Globus pallidus (tissue), 1 donor: ENCODE measurements around the gene BACE2.

ENCODE experiments used
- DNase-seq: peaks from one replicate; pipeline ENCODE4 v3.0.0-alpha.2; 2015; ENCODE audit warnings: low spot score

BACE2 gene

DNA sequence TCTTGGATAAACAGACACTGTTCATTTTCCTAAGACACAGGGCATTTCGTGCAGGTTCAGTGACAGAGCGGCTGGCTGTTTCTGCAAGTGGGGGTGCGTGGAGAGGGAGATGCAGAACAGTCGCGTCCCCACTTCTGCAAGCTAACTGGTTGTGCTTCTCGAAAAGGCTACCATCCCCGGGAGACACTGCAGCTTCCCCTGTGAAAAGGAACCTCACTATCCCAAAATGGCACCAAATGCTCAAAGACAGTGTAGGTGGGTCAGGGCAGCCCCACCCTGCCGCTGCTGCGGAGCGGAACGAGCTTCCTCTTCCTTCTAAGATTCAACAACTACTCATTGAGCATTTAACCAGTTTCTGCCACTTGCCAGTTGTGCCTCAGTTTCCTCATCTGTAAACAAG is 19.2 kb upstream of the BACE2 start:
- DNase-seq, result no peak

DNA sequence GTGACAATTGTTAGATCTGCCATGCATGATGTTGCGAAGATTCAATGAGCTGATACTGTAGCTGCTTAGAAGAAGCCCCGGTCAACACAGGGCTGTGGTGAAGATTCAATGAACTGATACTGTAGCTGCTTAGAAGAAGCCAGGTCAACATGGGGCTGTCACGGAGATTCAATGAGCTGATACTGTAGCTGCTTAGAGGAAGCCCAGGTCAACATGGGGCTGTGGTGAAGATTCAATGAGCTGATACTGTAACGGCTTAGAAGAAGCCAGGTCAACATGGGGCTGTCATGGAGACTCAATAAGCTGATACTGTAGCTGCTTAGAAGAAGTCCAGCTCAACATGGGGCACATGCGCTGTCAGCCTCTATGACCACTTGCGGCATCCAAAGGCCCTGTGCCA is 18.8 kb upstream of the BACE2 start:
- no peak for DNase-seq

DNA sequence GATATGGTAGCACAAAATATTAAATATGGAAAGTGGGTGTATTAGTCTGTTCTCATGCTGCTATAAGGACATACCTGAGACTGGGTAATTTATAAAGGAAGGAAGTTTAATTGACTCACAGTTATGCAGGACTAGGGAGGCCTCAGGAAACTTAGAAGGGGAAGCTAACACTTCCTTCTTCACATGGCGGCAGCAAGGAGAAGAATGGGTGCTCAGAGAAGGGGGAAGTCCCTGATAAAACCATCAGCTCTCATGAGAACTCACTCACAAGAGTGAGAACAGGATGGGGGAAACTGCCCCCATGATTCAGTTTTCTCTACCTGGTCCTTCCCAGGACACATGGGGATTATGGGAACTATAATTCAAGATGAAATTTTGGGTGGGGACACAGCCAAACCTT is 15.8 kb upstream of the BACE2 start:
- DNase-seq, result no peak

DNA sequence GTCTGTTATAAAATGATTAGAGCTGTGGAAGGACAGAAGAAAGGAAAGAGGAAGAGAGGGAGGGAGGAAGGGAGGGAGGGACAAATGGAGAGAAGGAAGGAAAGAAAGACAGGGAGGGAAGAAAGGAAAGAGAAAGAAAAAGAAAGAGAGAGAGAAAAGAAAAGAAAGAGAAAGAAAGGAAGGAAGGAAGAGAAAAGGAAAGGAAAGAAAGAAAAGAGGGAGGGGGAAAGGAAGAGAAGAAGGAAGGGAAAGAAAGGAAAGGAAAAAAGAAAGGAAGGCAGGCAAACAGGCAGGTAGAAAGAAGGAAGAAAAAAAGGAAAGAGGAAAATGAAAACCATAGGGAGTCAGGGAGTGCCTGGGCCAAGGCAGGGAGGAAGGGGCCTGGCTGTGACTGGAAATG is 14.5 kb upstream of the BACE2 start:
- no peak for DNase-seq

DNA sequence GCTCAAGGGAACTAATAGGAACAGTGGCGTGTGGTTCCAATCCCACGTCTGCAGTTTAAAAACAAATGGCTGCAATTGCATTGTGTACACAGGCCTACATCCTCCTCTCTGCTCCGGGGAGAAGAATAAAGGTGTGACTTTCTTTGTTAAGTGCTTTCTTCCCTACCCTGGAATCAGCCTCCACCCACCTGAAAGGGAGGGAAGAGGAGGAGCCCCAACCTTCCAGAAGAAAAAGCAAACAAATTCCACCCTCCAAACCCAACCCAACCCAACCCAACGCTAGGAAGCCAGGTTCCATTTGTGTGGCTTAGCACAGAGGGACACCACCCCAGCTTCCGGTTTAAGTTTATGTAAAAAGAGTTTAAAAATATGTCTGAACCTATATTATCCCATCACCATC is 11.8 kb upstream of the BACE2 start:
- no peak for DNase-seq

DNA sequence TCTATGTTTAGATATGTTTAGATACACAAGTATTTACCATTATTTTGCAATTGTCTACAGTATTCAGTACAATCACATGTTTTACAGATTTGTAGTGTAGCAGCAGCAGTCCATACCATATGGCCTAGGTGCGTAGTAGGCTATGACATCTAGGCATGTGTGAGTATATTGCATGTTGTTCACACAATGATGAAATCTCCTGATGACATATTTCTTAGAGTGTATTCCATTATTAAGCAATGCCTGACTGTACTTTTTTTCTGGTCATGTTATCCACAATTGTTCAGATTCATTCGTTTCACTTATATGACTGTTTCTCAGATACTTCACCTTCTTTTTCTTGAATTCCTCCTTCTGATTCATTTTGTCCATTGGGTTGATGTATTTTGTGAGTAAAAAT is 9.9 kb upstream of the BACE2 start:
- DNase-seq, result no peak

DNA sequence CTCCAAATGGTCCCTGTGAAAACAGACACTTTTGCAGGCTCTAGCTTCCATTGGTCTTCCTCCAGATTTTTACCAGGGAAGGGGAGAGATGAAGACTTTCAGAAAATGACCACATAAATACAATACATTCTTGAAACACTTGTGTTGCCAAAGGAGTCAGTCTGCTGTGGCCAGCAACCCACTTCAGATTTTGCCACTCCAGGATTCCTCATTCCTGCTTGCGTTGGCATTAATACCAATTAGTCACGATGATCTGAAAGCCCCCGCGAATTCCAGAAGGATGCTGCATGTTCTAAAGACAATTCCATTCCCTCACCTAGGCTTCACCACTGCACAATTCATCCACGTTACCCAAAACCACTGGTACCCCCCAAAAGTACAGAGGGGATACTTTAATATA is 7.9 kb upstream of the BACE2 start:
- no peak for DNase-seq

DNA sequence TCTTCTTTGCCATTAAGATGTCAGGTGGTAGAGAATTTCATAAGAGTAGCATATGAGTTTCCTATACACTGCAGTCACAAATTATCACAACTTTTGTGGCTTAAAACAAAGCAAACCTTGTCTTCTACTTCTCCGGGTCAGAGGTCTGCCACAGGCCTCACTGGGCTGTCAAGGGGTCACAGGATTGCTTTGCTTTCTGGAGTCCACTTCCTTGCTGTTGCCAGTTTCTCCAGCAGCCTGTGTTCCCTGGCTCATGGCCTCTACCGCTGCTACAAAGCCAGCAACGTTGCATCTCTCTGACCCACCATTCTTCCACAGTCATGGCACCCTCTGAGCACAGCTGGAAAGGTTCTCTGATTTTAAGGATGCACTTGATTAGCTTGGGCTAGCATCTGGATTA is 6.5 kb upstream of the BACE2 start:
- DNase-seq, result no peak

DNA sequence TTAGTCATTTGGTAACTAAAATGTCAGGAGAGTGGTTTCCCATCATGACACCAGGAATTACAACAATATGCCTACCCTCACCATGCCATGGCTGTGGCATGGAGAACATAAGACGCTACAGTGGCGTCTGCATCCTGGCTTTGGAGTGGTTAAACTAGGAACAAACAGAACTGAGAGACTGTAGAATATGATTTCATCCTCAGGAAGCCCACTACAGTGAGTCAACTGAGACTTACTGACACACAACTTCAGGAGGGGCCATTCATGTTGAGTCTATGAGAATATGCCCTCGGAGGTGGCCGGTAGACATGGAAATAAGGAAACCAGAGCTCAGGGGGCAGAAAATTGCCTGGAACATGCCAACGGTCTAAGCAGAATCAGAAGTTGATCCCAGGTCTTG is 5.9 kb upstream of the BACE2 start:
- DNase-seq, result no peak

DNA sequence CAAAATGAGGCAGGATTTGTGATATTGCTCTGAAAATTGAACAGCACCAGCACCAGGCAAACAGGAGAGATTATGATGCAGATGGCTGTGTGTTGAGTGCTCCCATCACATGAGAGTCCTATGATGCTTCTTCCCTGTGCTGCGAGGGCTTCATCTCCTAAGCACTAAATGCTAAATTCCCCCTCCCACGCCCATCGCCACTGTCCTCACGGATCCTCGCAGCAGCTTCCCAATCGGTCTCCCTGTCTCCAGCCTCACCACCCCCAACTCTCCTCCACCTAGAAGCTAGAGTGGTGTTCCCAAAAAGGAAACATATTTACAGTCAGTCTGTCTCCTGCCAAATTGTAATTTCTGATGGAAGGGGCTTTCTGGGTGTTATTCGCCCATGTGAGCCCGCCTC is 4.9 kb upstream of the BACE2 start:
- no peak for DNase-seq

DNA sequence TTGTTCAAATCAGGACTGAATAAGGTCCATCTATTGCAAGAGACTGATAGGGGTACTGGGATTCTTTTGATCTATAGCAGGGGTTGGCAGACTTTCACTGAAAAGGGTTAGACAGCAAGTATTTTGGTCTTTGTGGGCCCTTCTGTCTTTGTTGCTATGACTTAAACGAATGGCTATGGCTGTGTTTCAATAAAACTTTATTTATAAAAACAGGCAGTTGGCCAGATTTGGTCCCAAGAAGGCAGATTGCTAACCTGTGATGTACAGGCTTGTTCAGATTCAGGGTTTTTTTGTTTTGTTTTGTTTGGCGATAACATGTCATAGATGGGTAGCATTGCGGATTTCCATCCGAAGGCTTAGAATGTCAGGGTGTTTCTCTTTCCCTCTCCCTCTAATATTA is 3.9 kb upstream of the BACE2 start:
- no peak for DNase-seq

DNA sequence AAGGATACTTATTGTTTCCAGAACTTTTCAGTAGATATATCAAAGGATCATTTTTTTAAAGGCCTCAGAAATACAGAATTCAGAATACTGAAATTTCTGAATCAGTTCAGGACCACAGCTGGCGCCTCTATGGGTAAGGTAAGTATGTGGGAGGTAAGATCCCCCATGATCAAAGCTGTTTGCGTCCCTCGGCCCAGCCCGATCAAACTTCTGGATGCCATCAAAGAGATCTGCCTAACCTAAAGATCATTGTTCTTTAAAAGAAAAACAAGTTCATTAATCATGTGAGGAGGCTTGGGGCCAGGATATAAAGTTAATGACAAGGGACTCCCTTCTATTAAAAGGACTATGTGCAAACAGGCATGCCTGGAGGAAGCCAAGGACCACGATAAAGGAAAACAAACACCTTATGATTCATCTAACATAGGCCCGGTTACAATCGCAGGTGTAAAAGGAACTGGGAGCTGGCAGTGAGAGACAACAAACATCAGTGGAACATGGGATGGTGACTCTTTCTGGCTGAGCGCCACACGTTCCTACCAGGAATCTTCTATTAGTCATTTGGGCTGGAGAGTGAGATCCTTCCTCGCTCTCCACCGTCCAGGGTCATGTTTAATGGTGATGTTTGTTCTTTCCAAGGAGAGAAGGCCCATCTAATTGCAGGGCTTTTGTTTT is 2.8 kb upstream of the BACE2 start:
- no peak for DNase-seq

DNA sequence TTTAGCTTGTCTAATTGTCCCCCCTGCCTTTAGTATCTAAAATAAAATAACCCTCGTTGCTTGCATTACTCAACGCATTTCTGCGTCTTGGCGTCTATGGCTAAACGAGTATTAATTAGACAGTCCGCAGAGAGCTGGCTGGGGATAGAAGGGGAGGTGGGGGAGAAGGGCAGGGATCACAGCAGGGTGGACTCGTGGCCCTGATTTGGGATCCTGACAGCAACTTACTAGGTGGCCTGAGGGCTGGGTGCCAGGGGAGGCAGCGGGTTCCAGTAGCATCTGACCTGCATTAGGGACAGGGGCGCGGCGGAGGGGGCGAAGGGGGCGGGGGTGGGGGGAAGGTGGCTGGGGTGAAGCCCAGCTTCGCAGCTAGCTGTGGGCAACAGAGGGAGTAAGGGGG is 1.1 kb upstream of the BACE2 start:
- DNase-seq, result no peak

DNA sequence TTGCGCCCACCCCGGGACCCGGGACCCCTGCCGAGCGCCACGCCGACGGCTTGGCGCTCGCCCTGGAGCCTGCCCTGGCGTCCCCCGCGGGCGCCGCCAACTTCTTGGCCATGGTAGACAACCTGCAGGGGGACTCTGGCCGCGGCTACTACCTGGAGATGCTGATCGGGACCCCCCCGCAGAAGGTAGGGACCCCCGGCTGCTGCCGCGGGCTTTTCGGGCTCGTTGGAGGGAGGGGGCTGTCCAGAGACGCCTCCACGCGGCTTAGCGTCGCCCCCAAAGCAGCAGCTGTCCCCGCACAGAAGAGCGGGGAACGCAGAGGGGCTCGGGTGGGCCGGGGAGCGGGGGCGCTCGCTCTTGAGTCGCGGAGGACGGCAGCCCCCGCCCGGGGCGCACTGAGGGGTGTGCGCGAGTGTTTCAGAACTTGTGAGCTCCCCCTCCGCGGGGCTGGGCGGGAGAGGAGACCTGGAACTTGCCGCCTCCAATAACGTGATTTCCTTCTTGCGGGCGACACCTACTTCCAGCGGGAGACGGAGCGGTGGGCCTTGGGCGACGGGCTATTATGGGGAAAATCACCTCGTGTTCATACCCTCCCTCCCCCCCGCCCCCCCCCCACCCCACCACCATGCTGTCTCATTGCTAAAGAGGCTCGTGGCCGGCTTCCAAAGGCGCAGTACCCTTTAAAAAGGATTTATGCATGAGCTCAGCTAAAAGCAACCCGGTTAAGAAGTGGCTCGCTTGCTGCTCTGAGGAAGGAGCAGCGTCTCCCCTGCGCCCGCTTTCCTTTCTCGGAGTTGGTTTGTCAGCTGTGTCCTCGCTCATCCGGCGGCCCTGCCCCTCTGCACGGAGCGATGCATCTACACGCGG is 664 bp downstream of the BACE2 start:
- peak; percentile 20 for DNase-seq

DNA sequence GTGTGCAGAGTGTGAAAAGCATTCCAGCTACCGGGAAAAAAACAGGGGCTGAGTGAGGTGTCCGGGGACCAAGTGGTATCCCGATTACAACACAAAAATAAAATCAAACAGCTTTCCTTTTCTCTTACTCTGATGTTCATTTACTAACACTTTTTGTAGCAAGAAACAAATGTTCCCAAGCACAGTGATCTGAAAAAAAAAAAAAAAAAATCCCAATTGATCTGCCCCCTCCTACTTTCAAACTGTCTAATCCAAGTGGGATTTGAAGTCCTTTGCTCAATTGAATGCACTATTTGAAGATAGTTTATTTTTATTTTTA is 1.3 kb downstream of the BACE2 start:
- no peak for DNase-seq

DNA sequence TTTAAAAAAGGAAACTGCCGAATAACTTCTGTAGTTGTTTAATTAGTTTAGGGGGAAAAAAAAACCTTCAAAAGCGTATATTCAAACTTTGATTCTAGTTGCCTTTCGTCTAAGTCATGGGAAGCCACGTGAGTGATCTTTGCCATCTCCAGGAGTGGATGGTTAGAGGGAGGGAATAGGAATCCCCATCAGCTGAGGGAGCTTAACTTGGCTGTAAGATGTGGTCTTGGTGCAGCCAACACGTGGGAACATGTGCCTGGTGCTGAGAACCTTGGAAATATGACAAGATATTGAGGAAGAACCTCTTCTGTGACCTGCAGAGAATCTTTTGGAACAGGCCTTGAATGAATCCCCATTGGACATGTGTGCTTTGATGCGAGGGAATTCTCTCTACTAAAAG is 1.7 kb downstream of the BACE2 start:
- DNase-seq, result no peak

DNA sequence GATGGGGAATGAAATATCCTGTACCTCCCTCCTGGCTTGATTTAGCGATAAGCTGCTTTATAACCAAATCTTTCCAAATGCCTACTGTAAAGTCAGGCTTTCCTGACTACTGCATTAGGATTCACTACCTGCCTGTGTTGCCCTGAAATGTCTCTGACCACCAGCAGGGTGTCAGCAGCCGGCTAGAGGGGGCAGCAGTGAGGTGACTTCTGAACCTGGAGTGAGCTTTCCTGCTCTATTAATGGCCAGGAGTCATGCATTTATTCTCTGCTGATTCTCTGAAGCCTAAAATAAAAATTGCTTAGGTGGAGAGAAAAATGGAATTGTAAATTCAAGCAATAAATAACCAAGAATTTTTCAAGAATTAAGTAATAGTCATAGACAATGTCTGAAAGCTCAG is 2.5 kb downstream of the BACE2 start:
- DNase-seq, result peak; percentile 17

DNA sequence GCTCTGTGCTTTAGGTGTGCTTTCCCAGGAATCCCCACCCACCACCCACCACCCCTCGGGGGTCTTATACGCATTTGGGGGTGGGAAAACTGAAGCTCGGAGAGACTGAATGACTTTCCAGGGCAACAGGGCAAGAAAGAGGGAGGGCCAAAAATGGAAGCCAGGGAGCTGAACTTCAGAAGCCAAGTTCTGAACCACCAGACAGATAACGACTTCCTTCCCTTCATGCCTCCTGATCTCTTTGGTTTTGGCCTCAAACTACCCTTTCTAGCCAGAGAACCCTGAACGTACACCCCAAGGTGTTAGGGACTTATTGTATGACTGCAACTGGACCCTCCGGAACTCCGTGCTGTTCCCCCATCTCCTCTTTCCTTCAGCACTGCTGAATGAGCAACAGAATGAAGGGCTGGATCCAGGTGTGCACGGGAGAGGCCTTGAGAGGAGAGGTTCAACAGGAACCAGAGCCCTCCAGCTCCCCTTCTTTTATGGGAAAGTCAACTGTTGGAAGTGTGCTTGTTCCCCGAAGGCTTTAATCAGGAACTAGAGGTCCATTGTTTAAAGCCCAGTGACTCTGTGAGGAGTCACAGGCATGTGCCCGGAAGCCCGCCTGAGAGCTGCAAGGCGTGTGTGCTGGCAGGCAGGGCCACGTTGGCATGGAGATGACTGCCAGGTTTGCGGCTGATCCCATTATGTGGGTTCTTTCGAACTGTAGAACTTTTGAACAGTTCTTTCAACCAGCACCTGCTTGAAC is 3.1 kb downstream of the BACE2 start:
- peak; percentile 40 for DNase-seq

DNA sequence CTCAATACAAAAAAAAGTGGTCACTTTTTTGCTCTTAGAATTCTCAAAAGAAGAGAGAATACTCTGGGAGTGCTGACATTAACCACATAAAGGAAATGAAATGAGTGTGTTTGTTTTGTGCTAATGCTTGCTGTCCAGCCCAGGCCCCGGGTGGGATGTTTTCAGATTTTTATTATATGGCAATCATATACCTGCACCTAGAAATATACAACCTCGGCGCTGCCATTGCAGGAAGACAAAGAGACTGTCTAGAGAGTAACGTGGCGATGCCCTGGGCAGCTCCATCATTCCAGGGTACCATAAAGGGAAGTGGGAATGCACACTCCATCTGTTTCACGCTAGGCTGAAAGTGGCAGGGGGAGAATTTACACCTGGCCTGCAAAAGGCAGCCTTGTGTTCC is 7.1 kb downstream of the BACE2 start:
- DNase-seq, result no peak

DNA sequence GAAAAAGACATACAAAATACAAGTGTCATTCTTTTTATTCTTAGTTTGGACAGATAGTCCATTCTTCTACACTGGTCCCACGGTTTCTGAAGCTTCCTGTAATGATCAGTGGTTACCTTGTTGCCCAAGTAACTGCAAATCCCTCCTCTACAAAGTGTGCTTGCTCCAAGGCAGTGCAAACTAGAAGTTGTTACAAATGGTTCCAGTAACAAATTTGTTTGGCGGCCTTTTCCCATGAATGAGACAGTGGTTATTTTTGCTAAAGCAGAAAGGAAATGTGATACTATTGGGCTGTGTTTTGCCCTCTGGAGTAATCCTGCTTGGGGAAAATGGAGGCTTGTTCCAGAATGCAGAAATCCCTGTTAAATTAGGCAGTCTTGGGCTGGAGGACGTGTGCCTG is 8.9 kb downstream of the BACE2 start:
- no peak for DNase-seq

DNA sequence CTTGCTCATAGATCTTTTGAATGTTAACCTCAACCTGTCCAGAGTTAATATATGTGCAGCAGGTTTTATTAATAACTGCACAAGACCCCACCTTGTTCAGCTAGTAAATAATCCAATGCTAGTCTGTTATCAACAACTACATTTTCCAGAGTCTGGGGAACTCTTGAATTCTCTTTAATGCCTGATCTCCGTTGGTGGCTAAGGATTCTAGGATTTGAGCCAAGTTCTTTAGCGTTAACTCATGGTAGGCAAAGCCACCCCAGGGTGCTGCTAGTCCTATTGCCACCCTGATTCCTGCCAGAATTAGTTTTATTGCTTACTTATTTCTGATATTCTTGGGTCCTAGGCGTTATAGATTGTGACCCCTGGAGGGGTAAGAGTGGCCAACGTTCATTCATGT is 12.8 kb downstream of the BACE2 start:
- no peak for DNase-seq

DNA sequence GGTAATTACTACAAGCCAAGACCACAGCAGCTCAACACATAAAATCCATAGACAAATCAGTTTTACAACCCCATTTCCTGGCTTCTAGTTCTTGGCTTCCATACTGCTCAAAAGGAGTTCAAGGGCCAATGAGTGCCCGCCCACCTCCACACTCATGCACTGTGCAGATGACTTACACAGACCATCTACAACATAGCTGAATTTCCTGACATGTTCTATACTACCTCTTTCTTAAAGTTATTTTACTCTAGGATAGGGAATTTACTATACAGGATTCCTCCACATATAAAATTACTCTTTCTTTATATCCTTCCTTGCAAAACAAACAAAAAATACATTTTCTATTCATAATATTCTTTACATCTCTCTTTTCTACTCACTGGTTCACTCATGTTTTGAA is 14.6 kb downstream of the BACE2 start:
- DNase-seq, result no peak

DNA sequence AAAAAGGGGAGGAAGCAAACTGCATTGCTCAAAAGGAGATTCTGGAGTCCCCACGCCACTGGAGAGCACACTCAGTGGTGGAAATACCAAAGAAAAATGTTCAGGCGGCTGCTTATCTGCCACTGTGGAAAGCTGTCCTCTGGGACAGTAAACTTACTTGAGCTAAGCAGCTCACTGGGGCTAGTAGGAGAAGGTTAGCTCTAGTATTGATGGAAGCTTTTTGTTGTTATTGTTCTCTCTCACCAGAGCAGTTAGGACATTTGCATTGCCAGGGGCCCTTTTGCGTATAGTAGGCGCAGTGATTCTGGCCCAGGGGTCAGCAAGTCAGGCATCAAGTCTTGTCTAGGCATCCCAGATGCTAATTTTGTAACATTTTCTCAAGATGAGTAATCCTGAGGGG is 15.6 kb downstream of the BACE2 start:
- DNase-seq, result no peak
